NCI-H2196 (cell line): ENCODE data around the gene CHRNB4.
"Not testable (repeated sequence)": the region's sequence is repeated elsewhere in the genome, so short reads cannot be mapped to it uniquely, and the experiment has no call there.

ENCODE experiments used
- DNase-seq: peaks from one replicate; lab custom pipeline; 2025; ENCODE audit not compliant: unreplicated experiment; lab: John Stamatoyannopoulos, UW

The CHRNB4 gene

DNA sequence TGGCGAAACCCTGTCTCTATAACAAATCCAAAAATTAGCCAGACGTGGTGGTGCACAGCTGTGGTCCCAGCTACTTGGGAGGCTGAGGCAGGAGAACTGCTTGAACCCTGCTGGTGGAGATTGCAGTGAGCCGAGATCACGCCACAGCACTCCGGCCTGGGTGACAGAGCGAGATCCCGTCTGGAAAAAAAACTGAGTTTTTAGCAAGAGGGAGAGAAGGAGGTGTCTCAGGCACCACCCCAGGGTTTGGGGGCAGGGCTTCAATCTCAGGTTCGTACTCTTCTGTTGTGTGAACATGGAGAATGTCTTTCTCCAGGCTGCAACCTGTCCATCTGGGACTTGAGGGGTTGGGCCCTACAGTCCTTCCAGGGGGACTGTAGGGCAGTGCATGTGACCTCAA is 22.9 kb downstream of the CHRNB4 start:
- DNase-seq = no peak

DNA sequence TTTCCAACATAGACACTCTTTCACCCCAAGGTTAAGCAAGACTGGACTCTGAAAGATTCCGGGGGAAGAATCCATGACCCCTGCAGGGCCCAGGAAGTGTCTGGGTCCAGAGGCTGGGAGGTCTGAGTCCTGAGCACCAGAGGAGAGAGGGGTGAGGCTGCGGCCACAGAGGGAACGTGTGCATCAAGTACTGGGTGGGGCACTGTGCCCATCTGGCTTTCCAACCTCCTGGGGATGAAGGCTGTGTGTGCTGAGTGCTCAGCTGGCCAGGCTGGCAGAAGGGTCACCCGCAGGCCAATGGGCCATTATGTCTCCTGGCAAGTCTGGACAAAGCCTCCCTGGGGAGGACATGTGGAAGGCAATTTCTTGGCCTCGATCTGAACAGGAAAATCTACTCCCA is 23.5 kb downstream of the CHRNB4 start:
- peak; percentile 11 for DNase-seq

DNA sequence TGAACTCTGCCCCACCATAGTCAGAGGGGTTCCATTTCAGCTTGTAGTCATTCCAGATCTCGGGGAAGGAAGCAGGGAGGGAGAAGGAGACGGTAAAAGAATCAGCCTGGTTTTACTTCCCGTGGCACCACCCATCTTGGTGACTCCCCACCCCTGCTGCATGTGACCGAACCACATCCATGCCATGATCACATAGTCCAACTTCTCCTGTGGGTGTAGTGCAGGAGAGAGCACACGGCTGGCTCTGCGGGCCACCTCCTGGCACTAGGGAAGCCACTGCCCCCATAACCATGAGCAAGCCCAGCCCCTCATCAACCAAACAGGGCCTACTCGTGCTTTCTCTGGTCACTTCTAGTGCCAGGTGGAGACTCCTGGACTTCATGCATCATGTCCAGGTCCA is 23.9 kb downstream of the CHRNB4 start:
- DNase-seq = no peak

DNA sequence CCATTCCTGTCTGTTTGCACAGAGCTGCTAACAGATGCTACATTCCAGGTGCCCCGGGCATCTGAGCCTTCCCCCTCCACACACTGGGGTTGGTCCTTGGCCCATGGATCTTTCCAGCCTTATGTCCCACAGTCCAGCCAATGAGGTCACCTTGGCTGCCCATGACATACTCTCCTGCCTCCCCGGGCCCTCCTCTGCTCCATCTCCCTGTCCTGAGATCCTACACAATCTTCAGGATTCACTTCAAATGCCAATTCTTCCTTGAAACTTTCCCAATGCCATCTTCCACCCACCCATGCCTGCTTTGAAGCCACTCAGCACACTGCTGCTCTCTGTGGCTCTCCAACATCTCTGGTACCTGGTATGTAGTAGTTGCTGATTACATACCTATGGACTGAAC is 24.5 kb downstream of the CHRNB4 start:
- DNase-seq = no peak

DNA sequence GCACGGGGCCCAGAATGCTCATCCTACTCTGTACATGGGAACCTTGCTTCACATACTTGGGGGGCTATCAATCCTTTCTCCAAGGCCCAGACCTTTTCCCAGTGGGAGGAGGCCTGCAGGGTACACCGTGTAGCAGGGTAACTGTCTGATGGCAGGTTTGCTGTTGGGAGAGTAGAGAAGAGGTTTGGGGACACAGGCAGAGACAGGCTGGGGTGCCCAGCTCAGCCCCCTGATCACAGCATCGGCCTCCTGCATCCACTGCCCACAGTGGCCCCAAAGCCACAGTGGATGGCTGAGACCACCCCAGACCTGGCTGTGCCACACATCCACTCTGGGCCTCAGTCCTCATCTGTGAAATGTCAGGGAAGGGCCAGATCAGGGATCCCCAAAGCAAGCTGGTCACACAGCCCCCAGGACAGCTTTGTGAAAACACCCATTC is 25.8 kb downstream of the CHRNB4 start:
- no peak for DNase-seq

DNA sequence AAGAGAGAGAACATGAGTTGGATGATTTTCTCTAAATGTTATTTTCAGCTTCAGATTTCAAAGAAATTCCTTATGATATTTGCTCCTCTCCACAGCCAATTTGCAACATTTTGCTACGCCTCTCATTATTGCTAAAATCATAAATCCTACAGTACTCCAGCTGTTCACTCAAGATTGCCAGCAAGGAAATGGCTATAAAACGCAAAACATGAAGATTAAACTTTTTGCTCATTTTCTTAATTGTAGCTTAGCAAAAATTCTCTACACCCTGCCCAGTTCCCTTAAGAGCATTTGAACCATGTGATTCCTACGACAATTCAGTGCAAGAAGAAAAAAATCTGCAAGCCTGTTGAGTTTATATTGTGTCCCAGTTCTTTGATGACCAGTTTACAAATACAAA is 27.0 kb downstream of the CHRNB4 start:
- no peak for DNase-seq

DNA sequence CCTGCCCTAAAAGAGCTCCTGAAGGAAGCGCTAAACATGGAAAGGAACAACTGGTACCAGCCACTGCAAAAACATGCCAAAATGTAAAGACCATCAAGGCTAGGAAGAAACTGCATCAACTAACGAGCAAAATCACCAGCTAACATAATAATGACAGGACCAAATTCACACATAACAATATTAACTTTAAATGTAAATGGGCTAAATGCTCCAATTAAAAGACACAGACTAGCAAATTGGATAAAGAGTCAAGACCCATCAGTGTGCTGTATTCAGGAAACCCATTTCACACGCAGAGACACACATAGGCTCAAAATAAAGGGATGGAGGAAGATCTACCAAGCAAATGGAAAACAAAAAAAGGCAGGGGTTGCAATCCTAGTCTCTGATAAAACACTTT is 31.5 kb downstream of the CHRNB4 start:
- not testable (repeated sequence) for DNase-seq

DNA sequence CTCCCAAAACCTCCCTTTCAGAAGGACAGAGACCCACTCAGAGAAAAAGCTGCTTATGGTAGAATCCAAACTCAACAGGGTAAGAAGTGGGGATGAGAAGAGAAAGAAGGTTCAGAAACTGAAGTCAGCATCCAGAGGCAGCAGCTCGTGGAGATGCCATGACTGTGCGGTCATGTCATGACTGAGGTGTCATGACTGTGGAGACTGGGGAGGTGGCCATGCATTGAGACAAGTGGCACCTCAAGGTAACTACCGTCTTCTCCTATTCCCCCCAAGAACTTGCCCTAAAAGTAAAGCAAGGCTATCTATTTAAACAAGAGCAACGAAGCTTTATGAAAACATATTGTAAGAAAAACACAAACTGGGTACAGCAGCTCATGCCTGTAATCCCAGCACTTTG is 35.3 kb downstream of the CHRNB4 start:
- no peak for DNase-seq

DNA sequence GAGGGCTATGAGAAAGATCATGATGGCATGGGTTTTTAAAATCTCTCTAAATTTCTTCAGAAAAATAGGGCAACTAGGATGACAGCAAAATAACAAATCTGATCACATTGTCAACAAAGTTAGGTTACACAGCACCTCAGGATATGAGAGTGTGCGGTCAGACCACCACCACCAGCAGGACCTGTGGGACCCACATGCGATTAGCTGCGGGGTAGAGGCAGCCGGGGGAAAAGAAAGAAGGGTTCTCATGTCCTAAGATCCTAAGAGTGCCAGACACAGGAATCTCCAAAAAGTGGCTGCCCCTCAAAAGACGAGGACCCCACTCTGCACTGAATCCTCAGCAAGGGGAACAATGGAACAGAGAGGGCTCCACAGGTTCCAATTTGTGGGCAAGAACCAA is 35.8 kb downstream of the CHRNB4 start:
- no peak for DNase-seq

DNA sequence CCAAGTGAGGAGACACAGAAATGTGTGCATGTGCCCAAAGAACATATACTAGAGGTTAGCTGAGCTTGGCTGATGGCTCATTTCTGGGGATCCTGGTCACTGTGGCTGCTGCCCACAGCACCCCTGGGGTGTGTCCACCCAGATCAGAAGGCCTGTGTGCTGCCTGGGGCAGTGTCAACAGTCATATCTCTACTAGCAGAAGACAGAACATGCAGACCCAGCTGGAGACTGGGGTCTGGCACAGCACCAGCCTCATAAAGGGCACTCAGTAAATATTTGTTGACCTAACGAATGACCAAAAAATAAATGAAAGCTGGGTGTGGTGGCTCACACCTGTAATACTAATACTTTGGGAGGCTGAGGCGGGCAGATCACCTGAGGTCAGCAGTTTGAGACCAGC is 36.6 kb downstream of the CHRNB4 start:
- no peak for DNase-seq

DNA sequence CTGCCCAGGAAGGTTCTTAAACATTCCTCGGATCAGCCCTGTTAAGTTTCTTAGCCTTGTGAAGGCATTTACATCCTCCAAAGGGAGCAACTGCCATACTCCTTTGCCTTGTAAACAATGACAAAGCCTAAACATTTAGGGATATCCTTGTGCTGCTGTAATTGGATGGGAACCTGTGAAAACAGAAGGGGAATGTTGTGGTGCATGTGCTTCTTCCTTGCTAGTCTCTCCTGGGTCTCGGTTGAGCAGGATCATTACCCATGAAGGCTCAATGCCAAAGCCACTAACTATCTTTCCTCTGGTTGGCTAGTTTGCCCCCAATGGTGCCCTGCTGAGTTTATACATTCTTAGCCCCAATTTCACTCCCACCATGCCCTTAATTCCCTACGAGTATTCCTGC is 37.5 kb downstream of the CHRNB4 start:
- DNase-seq = no peak

DNA sequence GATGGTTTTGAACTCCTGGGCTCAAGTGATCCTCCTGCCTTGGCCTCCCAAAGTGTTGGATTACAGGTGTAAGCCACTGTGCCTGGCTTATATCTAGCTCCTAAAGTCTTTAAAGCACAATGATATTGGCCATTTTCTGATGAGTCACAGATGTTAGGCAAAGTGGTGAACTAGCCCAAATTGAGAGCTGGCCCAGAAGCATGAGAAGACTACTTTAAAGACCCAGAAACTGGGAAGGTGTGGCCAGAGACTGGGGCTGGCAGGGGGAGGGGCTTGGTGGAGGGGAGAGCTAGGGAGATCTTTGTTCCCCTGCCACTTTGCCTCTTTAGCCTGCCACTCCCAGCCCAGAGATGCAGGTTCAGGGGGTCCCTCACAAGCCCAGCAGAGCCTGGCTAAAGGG is 41.8 kb downstream of the CHRNB4 start:
- DNase-seq = no peak

DNA sequence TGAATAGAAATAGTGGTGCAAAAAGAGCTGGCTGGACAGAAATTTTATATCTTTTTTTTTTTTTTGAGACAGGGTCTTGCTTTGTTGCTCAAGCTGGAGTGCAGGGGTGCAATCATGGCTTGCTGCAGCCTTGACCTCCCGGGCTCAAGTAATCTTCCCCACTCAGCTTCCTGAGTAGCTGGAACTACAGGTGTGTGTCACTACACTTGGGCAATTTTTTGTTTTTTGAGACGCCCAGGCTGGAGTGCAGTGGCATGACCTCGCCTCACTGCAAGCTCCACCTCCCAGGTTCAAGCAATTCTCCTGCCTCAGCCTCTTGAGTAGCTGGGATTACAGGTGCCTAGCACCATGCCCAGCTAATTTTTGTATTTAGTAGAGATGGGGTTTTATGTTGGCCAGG is 42.7 kb downstream of the CHRNB4 start:
- no peak for DNase-seq

DNA sequence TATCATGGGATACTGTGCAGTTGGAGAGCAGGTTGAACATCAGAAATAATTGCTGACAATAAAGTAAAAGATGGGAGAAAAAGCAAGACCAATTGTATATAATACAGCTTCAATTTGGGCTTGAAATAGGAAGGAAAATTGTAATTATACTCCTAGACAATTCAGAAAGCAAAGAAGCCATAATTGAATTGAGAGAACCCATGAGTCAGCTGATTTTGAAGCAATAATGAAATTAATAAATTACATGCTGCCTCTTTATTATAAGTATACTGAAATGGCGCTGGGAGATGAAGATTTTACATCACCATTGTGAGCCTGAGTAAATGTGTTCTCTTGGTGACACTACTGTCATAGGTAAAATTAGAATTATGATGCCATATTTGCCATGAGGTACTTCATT is 43.4 kb downstream of the CHRNB4 start:
- DNase-seq = no peak

DNA sequence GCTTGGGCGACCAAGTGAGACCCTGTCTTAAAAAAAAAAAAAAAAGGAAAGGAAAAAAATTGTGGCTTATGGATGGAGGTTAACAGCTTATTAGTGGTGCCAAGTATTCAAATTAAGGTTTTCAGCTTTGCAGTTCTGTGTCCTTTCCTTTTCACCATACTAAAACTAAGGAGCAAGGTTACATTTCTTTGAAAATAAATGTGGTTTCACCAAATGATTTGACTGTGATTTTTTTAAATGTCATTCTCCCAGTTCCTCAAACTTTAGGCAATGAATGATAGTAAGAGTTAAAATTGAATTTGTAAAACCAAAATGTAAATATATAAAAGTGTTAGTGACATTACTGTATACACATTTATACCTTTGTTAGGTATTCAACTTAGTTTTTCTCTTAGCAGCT is 66.1 kb downstream of the CHRNB4 start:
- DNase-seq = no peak
